GM18951 (cell line): ENCODE data around the gene FAM110C.
"Not testable (repeated sequence)": the region's sequence is repeated elsewhere in the genome, so short reads cannot be mapped to it uniquely, and the experiment has no call there.

Experiments used
- POLR2A ChIP-seq: IDR thresholded peaks from 4 replicates; pipeline ENCODE4 v1.6.1; 2011; ENCODE audit warnings: mild to moderate bottlenecking; ENCODE audit not compliant: insufficient read length, insufficient read depth; ENCODE audit errors: extremely low read depth
- in situ Hi-C: fragments of 300-500 bp; cut with MboI; formaldehyde crosslinking; loops from one replicate; pipeline ENCODE4 v1.12.0; 2022; ENCODE audit warnings: low sequenced_read_pairs, mixed read lengths, inconsistent platforms; ENCODE audit not compliant: unreplicated experiment

The FAM110C gene

DNA sequence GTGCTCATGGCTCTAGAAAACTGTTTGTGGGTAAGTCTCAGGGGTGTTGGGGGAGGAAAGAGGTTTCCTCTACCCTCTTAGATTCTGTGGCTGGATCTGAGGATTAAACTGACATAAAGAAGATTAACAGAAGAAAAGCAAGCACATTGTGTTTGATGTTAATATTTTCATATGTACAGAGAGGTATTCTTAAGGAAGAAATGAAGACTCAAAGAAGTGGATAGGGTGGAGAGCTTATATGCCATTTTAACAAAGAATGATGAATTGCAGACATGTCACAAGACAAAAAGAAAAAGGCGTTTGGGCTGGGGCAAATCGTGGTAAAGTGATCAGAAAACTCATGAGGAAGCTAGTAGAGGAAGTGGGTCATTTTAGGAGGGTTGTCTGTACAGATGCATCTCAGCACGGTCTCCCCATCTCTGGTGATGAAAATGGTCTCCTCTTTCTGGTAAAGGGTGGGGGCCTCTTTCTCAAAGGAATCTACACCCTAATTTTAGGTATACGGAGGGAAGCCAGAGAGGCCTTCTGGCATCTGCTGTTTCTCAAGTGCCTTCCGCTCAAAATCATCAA is 17.8 kb downstream of the FAM110C start:
- no peak for TF ChIP-seq POLR2A
- in situ Hi-C loops: no loop called here

DNA sequence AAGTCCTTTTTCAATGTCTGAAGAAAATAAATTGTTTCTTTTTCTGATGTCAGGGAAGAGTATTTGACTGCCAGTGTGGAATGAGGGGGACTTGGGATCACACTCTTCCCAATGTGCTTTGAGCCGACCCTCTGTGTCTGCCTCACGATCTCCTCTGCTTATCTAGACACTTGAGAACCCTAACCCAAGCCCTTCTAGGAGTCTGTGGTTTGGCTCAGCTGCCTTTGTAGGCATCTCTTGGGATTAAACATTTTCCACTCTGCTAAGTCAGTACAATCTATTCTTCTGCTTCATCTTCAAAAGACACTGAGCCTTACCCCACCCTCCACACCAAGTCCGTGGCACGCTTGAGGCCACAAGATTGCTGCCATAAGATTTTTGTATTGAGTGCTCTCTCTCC is 19.4 kb downstream of the FAM110C start:
- no peak for TF ChIP-seq POLR2A
- in situ Hi-C loops: no loop called here

DNA sequence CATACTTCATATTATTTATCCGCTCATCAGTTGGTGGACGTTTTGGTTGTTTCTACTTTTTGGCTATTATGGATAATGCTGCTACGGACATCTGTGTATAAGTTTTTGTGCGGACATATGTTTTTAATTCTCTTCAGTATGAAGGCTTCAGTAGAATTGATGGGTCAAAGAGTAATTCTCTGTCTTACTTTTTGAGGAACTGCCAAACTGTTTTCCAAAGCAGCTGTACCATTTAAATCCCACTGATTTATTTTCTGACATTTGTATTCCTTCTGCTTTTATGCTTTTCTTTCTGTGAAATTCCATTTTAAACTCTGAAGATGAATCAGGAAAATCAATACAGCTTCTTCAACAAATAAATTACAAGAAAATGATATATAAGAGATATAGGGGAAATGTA is 20.8 kb downstream of the FAM110C start:
- no peak for TF ChIP-seq POLR2A
- in situ Hi-C loops: no loop called here

DNA sequence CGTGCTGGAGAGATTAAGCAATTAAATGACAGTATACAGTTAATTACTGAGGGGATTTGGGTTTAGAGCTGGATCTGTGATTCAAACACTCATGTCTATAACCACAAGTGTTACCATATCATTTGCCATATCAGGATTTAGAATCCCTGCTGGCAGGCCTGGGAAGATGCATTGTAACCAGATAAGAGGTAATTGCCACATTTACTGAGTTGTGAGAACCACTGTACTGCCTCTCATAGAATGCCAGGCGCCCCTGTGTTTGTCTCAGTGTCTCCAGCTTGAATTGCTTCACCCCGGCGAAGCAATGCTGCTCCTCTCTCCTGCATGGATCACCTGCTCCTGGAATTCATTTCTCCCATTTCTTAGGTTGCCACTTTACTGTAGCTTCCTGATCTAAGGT is 21.7 kb downstream of the FAM110C start:
- in situ Hi-C loops: not testable (repeated sequence)

DNA sequence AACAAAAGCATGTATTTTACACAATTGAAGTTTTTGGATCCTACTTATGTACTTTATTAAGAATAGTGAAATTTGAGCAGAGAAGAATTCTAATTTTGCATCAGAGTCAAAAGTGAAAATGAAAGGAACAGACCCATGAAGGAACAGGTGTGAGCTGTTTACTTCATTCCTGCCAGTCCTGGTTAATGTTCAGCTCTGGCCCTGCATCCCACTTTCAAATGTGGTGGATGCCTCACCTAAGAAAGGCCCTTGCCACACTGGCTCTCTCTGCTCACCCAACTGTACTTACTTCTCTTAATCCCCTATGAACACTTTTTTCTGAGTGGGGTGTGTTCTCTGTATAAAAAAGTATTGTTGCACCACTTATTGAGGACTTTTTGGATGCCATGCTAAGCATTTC is 22.2 kb downstream of the FAM110C start:
- no peak for TF ChIP-seq POLR2A
- in situ Hi-C loops: no loop called here

DNA sequence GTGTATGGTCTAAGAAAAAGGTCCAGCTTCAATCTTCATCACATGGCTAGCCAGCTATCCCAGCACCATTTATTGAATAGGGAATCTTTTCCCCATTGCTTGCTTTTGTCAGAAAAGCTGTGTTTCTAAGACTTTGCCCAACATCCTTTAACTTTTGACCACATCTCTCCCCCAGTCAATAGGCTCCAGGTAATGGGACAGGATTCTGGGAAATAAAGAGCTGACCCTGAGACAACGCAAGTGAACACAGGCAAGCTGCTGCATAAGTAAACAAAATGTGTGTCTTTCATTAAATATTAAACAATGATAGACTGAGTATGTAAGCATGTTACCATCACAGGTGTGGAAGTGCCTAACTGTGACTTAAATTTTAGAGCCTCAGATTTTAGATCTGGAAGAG is 23.0 kb downstream of the FAM110C start:
- in situ Hi-C loops: no loop called here
- no peak for TF ChIP-seq POLR2A

DNA sequence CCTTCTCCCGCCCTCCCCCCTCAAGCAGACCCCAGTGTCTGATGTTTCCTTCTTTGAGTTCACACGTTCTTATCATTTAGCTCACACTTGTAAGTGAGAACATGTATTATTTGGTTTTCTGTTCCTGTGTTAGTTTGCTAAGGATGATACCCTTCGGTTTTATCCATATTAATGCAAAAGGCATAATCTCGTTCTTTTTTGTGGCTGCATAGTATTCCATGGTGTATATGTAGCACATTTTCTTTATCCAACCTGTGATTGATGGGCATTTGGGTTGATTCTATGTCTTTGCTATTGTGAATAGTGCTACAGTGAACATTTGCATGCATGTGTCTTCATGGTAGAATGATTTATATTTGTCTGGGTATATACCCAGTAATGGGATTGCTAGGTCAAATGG is 24.1 kb downstream of the FAM110C start:
- in situ Hi-C loops: not testable (repeated sequence)

DNA sequence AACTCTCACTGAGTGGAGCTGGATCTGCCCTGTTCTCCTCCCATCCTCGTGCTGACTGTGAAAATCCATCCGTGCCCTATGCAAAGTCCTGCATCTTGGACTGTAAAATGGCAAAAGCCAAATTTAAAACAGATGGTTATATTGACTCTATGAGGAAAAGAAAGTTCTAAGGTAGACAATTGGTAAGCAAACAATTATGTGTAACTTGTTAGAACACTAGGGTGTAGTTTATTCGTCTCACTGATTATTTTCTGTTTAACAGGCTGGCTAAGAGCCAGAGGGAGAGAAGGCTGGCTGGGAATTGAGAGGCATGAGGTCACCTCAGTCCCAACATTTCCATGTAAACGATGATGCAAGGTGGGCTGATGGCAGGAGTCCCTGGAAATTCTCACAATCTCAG is 26.0 kb downstream of the FAM110C start:
- in situ Hi-C loops: not testable (repeated sequence)

DNA sequence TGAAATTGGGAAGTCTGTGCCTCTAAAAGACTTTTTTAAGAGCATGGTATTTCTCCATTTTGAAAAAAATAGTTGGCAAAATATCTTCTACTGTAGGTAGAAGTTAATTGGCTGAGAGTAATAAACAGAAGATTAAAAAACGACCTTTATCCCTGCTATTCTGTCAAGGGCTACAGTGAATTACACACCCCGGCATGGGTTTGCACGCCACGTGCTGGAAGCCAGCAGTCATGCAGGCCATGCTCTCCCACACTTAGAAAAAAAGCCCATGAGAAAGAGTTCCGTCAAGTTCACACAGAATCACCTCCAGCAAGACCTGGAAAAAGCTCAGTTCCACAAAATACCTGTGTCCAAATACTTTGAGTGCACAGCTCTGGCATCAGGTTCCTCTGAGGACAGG is 26.8 kb downstream of the FAM110C start:
- in situ Hi-C loops: no loop called here
- no peak for TF ChIP-seq POLR2A

DNA sequence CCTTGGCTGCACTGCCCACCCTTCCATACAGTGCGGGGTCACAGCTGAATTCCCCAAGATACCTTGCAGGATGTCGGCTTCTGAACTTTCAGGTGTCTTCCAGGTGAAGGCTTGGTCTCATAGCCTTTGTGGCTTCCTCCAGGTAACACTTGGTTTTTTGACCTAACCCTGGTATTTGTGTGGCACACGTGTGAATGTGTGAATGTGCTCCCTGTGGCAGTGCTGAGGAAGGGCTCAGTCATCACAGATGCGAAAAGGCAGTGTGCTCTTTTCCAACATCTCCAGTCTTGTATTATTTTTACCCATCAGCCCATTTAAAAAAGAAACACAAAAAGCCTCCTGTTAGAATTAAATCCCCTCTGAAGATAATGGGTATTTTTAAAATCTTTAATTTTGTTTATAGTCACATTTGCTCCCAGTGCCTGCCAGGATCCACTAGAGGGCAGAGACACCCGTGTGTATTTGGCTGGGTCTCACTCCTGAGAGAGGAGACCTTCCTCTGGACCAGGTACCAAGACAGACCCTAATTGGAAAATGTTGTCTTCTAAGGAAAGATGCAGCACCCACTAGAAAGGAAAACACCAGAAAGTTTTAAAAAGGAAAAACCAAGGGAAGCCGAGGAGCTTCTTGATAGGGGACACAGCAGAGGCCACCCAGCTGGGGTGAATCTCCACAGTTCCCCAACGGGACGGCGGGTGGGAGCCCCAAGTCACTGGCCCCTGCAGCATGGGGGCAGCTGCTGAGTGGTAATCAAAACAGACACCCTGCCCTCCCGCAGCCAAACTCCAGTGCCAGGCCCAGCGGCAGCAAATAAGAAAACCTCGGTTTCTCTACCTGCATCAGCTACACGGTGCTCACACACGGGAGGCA is 27.7 kb downstream of the FAM110C start:
- in situ Hi-C loops: no loop called here
- no peak for TF ChIP-seq POLR2A

DNA sequence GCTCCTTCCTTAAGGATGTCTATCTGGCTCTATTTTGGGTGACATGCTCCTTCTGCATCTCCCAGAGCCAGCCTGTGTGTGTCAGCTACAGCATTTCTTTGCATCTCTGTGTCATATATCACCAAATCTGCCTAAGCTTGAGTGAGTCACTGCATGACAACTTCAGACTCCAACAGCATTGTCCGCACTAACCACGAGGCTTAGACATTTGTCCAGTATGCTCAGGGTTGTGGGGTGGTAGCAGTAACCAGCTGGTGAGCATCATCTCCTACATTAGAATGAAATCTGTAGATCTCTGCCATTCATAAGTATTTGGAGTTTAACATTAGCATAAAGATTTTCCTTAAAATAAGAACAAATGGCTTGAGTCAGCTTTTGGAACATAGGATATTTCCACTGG is 30.4 kb downstream of the FAM110C start:
- in situ Hi-C loops: not testable (repeated sequence)

DNA sequence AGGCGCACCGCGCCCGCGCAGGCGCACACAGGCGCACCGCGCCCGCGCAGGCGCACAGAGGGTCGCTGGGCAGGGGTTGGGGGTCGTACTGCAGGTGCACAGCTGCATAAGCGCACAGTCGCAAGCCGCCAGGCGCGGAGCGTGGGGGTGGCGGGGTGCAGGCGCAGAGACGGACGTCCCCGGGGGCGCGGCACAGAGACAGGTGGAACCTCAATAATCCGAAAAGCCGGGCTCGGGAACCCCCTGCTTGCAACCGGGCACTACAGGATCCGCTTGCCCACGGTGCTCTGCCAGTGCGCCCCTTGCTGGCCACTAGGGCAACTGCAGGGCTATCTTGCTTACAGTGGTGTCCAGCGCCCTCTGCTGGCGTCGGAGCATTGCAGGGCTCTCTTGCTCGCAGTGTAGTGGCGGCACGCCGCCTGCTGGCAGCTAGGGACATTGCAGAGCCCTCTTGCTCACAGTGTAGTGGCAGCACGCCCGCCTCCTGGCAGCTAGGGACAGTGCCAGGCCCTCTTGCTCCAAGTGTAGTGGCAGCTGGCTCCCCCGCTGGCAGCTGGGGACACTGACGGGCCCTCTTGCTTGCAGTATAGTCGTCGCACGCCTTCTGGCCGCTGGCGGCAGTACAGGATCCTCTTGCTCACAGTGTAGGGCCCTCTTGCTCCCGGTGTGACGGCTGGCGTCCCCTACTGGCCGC is 34.9 kb downstream of the FAM110C start:
- in situ Hi-C loops: no loop called here

DNA sequence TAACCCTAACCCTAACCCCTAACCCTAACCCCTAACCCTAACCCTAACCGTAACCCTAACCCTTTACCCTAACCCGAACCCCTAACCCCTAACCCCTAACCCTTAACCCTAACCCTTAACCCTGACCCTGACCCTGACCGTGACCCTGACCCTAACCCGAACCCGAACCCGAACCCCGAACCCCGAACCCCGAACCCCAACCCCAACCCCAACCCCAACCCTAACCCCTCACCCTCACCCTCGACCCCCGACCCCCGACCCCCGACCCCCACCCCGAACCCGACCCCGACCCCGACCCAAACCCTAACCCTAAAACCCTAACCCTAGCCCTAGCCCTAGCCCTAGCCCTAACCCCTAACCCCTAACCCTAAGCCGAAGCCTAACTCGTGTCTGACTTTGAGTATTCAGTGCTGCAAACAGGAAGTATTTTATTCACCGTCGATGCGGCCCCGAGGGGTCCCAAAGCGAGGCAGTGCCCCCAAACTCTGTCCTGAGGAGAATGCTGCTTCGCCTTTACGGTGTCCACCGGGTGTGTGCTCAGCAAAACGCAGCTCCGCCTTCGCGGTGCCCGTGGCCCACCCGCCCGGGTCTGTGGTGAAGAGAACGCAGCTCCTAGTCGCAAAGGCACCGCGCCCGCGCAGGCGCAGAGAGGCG is 36.0 kb downstream of the FAM110C start:
- in situ Hi-C loops: no loop called here
- no peak for TF ChIP-seq POLR2A

More for the DNA sequence above, 34.9 kb downstream of the FAM110C start:
- TF ChIP-seq POLR2A: no peak
